ENCODE data around the gene TMEM106B.

The TMEM106B gene

DNA sequence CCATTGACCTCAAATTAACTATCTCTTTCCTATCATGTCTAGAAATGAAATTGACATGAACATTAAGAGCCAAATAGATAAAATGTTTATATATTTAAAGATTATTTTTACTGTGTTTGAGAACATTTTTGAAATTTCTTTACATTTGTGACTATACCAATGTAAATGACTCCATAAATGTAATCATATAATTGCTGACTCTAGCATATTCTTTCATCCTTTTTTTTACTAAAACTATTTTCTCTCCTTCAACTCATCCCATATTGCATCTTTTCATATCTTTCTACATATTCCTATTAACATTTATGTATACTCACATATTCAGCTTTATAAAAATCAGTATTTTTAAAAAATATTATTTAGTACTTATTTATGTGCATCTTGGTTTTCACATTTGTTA is 16.9 kb downstream of the TMEM106B start:
- TF ChIP-seq, protein P1, sequence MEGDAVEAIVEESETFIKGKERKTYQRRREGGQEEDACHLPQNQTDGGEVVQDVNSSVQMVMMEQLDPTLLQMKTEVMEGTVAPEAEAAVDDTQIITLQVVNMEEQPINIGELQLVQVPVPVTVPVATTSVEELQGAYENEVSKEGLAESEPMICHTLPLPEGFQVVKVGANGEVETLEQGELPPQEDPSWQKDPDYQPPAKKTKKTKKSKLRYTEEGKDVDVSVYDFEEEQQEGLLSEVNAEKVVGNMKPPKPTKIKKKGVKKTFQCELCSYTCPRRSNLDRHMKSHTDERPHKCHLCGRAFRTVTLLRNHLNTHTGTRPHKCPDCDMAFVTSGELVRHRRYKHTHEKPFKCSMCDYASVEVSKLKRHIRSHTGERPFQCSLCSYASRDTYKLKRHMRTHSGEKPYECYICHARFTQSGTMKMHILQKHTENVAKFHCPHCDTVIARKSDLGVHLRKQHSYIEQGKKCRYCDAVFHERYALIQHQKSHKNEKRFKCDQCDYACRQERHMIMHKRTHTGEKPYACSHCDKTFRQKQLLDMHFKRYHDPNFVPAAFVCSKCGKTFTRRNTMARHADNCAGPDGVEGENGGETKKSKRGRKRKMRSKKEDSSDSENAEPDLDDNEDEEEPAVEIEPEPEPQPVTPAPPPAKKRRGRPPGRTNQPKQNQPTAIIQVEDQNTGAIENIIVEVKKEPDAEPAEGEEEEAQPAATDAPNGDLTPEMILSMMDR (IDR thresholded peaks at IDR 0.05; ENCODE audit: borderline replicate concordance, insufficient read depth, low read depth, low read length): no peak
- H3K4me3 ChIP-seq (ENCODE audit: low read depth, low read length): no peak overlapping the region

DNA sequence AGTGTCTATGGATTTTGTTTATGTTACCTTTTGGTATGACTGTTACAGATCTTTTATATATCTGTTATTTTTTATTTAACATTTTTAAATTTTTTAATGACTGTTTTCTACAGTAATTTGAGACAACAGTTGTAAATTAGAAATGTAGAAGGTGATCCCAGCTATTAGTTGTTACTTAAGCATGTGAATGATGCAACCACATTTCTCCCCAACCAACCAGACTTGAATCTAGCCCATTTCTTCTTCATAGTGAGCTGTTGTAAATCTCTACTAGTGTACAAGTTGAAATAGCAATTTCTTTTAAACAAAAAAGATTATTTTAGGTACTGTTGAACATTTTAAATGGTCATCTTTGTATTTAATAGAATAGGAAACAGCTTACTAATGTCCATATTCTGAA is 18.0 kb downstream of the TMEM106B start:
- TF ChIP-seq, protein P1 (IDR thresholded peaks at IDR 0.05; ENCODE audit: borderline replicate concordance, insufficient read depth, low read depth, low read length): no peak
- no peak overlapping the region for H3K4me3 ChIP-seq (ENCODE audit: low read depth, low read length)

DNA sequence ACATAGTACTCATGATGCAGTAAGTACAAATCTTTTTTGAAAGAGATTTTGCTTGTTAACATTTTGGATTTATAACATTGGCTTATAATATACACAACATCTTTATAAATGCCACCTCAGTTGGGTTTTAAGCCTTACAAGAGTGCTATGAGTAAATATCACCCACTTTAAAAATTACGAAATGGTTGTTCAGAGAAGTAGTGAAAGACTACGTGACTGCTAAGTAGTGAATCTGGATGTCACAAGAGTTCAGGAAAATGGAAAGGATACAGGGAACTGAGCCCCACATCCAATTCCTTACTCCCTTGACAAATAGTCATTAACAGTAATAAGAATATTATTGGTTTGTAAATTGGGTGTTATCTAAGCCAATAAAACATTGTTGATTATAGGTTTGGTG is 20.0 kb downstream of the TMEM106B start:
- TF ChIP-seq, protein P1 (IDR thresholded peaks at IDR 0.05; ENCODE audit: borderline replicate concordance, insufficient read depth, low read depth, low read length): no peak
- H3K4me3 ChIP-seq (ENCODE audit: low read depth, low read length): no peak overlapping the region

DNA sequence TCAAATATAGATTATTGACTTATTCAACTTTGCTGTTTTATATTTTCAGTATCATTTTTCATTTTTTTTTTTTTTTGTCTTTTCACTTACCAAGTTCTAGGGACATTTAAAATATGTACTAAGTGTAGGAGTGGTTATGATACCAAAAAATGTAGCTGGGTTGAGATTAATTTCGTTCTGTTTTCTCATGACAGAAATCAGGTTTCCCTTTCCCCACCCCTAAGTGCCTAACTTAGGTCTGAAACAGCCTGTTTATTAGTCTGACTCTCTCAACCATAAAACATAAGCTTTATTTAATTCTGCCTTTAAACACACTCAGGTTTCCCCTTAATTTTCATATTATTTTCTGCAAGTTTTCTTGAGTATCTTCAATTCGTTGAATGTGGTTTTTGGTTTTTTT is 22.1 kb downstream of the TMEM106B start:
- no peak overlapping the region for H3K4me3 ChIP-seq (ENCODE audit: low read depth, low read length)
- TF ChIP-seq, protein P1 (IDR thresholded peaks at IDR 0.05; ENCODE audit: borderline replicate concordance, insufficient read depth, low read depth, low read length): no peak

DNA sequence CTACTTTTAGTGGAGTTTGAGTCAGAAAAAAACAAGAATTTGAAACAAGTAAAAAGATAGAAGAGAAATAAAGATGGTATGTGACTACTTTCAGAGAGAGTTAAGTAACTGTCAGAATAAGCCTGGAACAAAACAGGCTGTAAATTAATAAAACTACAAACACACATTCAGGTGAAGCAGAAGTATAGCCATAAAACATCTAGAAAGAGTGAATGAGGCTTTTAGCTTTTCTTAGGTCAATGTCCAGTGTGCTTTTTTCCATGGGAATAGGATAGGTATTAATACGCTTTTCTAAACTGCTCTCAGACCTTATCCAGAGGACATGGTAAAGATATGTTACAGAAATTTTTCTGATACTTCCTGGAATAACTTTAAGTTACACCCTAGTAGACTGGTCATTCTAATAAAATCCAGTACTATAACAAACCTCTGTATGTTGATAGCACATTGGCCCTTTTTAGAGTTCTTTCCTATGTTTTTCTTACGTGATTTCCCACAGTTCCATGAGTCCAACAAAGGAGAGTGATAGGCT is 23.3 kb downstream of the TMEM106B start:
- TF ChIP-seq, protein P1 (IDR thresholded peaks at IDR 0.05; ENCODE audit: borderline replicate concordance, insufficient read depth, low read depth, low read length): no peak
- H3K4me3 ChIP-seq (ENCODE audit: low read depth, low read length): no peak overlapping the region

DNA sequence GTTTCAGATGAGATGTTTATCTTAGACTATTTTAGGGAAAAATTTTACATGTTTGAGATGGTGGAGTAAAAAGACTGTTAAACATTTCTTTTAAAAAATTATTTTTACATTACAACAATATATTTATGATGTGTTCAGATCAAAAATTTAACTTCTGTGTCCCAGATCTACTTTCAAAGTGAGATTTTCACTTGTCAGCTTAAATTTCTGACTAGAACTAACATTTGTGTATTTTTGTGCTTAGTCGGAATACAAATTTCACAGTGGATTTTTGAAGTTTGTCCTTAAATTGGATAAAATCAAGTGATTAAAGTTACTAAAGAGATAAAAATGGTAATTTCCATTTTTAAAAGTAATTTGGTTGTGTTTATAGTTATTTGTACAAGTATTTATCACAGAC is 24.9 kb downstream of the TMEM106B start:
- TF ChIP-seq, protein P1 (IDR thresholded peaks at IDR 0.05; ENCODE audit: borderline replicate concordance, insufficient read depth, low read depth, low read length): no peak
- H3K4me3 ChIP-seq (ENCODE audit: low read depth, low read length): no peak overlapping the region

DNA sequence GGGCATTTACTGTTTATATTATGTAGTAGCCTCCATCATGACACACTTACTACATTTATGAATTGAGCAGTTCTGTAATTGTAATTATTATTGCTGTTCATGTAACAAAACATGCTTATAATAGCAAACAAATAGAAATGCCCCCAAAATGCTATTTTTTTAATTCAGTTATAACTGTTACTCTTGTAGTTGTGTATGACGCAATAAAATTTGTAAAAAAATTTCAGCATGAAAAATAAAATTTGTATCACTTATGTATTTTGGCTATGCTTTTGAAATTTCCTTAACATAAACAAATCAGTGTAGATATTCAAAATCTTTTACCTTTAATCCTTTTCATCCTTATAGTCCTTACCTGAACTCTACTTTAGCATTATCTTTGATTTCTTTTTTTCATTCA is 25.9 kb downstream of the TMEM106B start:
- H3K4me3 ChIP-seq (ENCODE audit: low read depth, low read length): no peak overlapping the region
- TF ChIP-seq, protein P1 (IDR thresholded peaks at IDR 0.05; ENCODE audit: borderline replicate concordance, insufficient read depth, low read depth, low read length): no peak
